ENCODE measurements around the gene PLXNA2.

The PLXNA2 gene

GRCh38 chr1:208174200-208174599 lies 70.0 kb downstream of the PLXNA2 start:
- H3K36me3 ChIP-seq, result peaks cover 7% of the 10 kb centered on the region; the same call in 1 of the 2 replicates
- no peaks in the 10 kb centered on the region for H3K9me3 ChIP-seq
- H3K4me1 ChIP-seq, result peaks cover 23% of the 10 kb centered on the region
- no peaks in the 10 kb centered on the region for H3K27me3 ChIP-seq
- no peak for DNase-seq
- no peak overlapping the region for H3K4me3 ChIP-seq (ENCODE audit: low read depth, low read length)
- TF ChIP-seq, protein P1, sequence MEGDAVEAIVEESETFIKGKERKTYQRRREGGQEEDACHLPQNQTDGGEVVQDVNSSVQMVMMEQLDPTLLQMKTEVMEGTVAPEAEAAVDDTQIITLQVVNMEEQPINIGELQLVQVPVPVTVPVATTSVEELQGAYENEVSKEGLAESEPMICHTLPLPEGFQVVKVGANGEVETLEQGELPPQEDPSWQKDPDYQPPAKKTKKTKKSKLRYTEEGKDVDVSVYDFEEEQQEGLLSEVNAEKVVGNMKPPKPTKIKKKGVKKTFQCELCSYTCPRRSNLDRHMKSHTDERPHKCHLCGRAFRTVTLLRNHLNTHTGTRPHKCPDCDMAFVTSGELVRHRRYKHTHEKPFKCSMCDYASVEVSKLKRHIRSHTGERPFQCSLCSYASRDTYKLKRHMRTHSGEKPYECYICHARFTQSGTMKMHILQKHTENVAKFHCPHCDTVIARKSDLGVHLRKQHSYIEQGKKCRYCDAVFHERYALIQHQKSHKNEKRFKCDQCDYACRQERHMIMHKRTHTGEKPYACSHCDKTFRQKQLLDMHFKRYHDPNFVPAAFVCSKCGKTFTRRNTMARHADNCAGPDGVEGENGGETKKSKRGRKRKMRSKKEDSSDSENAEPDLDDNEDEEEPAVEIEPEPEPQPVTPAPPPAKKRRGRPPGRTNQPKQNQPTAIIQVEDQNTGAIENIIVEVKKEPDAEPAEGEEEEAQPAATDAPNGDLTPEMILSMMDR (IDR thresholded peaks at IDR 0.05; ENCODE audit: low read depth, low read length), result no peak

DNA sequence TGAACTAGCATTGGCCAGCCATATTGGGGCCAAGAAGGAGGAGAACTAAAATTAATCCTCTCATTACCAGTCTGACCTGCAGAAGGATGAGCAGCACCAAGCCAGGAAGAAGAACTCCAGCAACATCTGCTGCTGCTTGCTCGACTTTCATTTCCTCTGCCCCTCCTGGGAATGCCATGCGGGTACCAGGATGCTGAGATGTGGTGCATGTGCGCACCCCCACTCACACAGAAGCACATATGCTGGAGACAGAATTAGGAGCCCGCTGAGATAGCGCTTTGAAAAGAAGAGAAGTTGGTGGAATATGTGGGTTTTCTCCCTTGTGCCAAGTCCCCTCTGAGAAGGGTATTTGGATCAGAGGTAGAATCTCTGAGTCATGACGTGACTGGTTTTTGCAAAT lies 70.4 kb downstream of the PLXNA2 start:
- no peaks in the 10 kb centered on the region for H3K9me3 ChIP-seq
- TF ChIP-seq, protein P1 (IDR thresholded peaks at IDR 0.05; ENCODE audit: low read depth, low read length), result no peak
- H3K4me1 ChIP-seq, result peaks cover 19% of the 10 kb centered on the region
- DNase-seq, result no peak
- no peak overlapping the region for H3K4me3 ChIP-seq (ENCODE audit: low read depth, low read length)
- H3K36me3 ChIP-seq, result peaks cover 7% of the 10 kb centered on the region; the same call in 1 of the 2 replicates
- no peaks in the 10 kb centered on the region for H3K27me3 ChIP-seq

- TF ChIP-seq, protein P1 (IDR thresholded peaks at IDR 0.05; ENCODE audit: low read depth, low read length), result no peak
- Histone ChIP-seq H3K4me3 (ENCODE audit: low read depth, low read length) (no peak overlapping the region), H3K9me3 (no peaks in the 10 kb centered on the region), H3K27me3 (no peaks in the 10 kb centered on the region), H3K36me3 (peaks cover 7% of the 10 kb centered on the region; the same call in 1 of the 2 replicates), H3K4me1 (peaks cover 19% of the 10 kb centered on the region)
- no peak for DNase-seq
These were observed 71.6 kb downstream of the PLXNA2 start for GRCh38 chr1:208172423-208173145.

GRCh38 chr1:208171616-208172422 lies 72.4 kb downstream of the PLXNA2 start:
- Histone ChIP-seq H3K36me3 (peaks cover 7% of the 10 kb centered on the region; the same call in 1 of the 2 replicates), H3K27me3 (no peaks in the 10 kb centered on the region), H3K9me3 (no peaks in the 10 kb centered on the region), H3K4me1 (peaks cover 19% of the 10 kb centered on the region), H3K4me3 (ENCODE audit: low read depth, low read length) (no peak overlapping the region)
- DNase-seq, result no peak
- TF ChIP-seq, protein P1 (IDR thresholded peaks at IDR 0.05; ENCODE audit: low read depth, low read length), result no peak

DNA sequence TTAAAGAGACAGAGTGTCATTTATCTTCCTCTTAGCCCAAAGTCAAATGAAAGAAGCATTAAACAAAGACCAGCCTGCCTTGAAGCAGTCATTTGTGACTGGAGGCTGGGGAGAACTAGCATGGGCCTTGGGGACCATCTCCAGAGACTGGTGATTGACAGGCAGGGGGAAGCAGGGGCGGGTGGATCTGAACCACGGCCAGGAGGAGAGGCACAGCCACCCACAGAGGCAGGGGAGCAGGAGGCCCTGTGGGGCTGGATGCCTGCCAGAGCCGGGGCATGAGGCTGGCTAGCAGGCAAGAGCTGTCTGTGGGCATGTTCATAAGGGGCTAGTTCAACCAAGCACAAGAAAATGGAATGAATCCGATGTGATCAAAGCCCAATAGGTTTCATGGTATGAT lies 73.9 kb downstream of the PLXNA2 start:
- Histone ChIP-seq H3K36me3 (peaks cover under 1% of the 10 kb centered on the region; the same call in 1 of the 2 replicates), H3K4me1 (peaks cover 19% of the 10 kb centered on the region), H3K4me3 (ENCODE audit: low read depth, low read length) (no peak overlapping the region), H3K9me3 (no peaks in the 10 kb centered on the region), H3K27me3 (no peaks in the 10 kb centered on the region)
- DNase-seq, result peak; percentile 94
- TF ChIP-seq, protein P1 (IDR thresholded peaks at IDR 0.05; ENCODE audit: low read depth, low read length), result no peak

All from BE2C (cell line).